HCT116 (cell line): ENCODE results near the gene MORF4L2. TPM values are rescaled to one million over a fixed set of nuclear protein-coding genes. Genes with fewer than 3 reads are reported as not detected.

Source experiments
- ATAC-seq: fragments of 200-7000 bp; cut with Tn5 transposase; 2 replicates; pipeline ENCODE4 v1.9.1; 2020; ENCODE audit warnings: mild to moderate bottlenecking, moderate library complexity
- BruUV-seq: library from RNA; stranded (reverse); fragments of 400-500 nt; replicated peaks from 2 replicates; lab custom pipeline; 2021; lab: Mats Ljungman, UMichigan
- CTCF ChIA-PET: fragments of 300-600 bp; sonication (Branson Sonifier 250); formaldehyde crosslinking; loops from one replicate; lab custom pipeline; 2021; ENCODE audit warnings: antibody characterized with exemption; lab: Charles Lee
- POLR2A ChIA-PET: fragments of 300-600, 350-600 bp; sonication (Branson Sonifier 250); formaldehyde crosslinking; loops from one replicate; lab custom pipeline; 2021; ENCODE audit warnings: antibody characterized with exemption; lab: Charles Lee
- RAD21 ChIA-PET, 2 experiments: fragments of 300-600 bp; sonication (Branson Sonifier 250); formaldehyde crosslinking; loops; one replicate each; lab custom pipeline; 2023; ENCODE audit warnings: low total read pairs in 2 of 2; ENCODE audit not compliant: uncharacterized antibody in 2 of 2, unreplicated experiment in 2 of 2, low non-redundant PET in 1 of 2; lab: Charles Lee
- DNase-seq: peaks from one replicate; pipeline ENCODE4 v3.0.0-alpha.2; 2010; ENCODE audit warnings: low read depth, low spot score
- H2AFZ ChIP-seq: fragments of 200-600 bp; shearing (Covaris generic), sonication (generic); 2 replicates; pipeline ENCODE4 v1.6.1; 2017; ENCODE audit warnings: low read depth, mixed run types, mixed read lengths, antibody characterized with exemption, low read length; ENCODE audit not compliant: poor library complexity, severe bottlenecking
- H3K27ac ChIP-seq: 2 replicates; pipeline ENCODE4 v1.5.1; 2012; ENCODE audit warnings: low read depth, low read length
- H3K27me3 ChIP-seq: fragments of 200-600 bp; sonication (generic); 2 replicates; pipeline ENCODE4 v1.6.1; 2016; ENCODE audit warnings: mixed run types, low read length, mixed read lengths; ENCODE audit not compliant: insufficient read depth
- H3K36me3 ChIP-seq, 2 experiments: fragments of 200-500 bp in 1 of 2; fragments of 200-600 bp in 1 of 2; sonication (Bioruptor generic) in 1 of 2; sonication (generic) in 1 of 2; 2 replicates each; pipeline versions ENCODE4 v1.5.1 to v1.6.1; 2014 to 2016; ENCODE audit warnings: low read length in 2 of 2, inconsistent platforms in 1 of 2, mixed read lengths in 1 of 2, mixed run types in 1 of 2; ENCODE audit not compliant: insufficient read depth in 2 of 2, control insufficient read depth in 1 of 2
- H3K4me1 ChIP-seq, 2 experiments: fragments of 200-600 bp in 1 of 2; sonication (generic) in 1 of 2; 2 replicates each; pipeline versions ENCODE4 v1.5.1 to v1.6.1; 2012 to 2017; ENCODE audit warnings: low read length in 2 of 2, inconsistent platforms in 1 of 2, mild to moderate bottlenecking in 1 of 2, mixed read lengths in 1 of 2, mixed run types in 1 of 2, moderate library complexity in 1 of 2; ENCODE audit not compliant: insufficient read depth in 2 of 2, control insufficient read depth in 1 of 2
- H3K4me2 ChIP-seq: fragments of 200-600 bp; sonication (generic); 2 replicates; pipeline ENCODE4 v1.6.1; 2017; ENCODE audit warnings: mixed run types, low read length, mixed read lengths
- H3K4me3 ChIP-seq, 2 experiments: fragments of 200-600 bp in 1 of 2; sonication (generic) in 1 of 2; replicated peaks in 1 of 2; 2 replicates each; pipeline ENCODE4 v1.5.1; 2011 to 2016; ENCODE audit warnings: low read length in 2 of 2, control low read depth in 1 of 2, low read depth in 1 of 2, mild to moderate bottlenecking in 1 of 2, mixed read lengths in 1 of 2, mixed run types in 1 of 2
- H3K79me2 ChIP-seq: fragments of 200-600 bp; sonication (generic); 2 replicates; pipeline ENCODE4 v1.6.1; 2017; ENCODE audit warnings: mild to moderate bottlenecking, mixed run types, low read length, moderate library complexity, mixed read lengths; ENCODE audit not compliant: insufficient read depth
- H3K9ac ChIP-seq: fragments of 200-600 bp; sonication (generic); 2 replicates; pipeline ENCODE4 v1.6.1; 2016; ENCODE audit warnings: low read length, mixed read lengths
- H3K9me2 ChIP-seq: fragments of 200-600 bp; sonication (generic), shearing (Covaris generic); 2 replicates; pipeline ENCODE4 v1.6.1; 2017; ENCODE audit warnings: mixed run types, mild to moderate bottlenecking, moderate library complexity; ENCODE audit not compliant: insufficient read depth
- H3K9me3 ChIP-seq, 2 experiments: fragments of 200-500 bp in 1 of 2; fragments of 200-600 bp in 1 of 2; sonication (Bioruptor generic) in 1 of 2; sonication (generic) in 1 of 2; 2 replicates each; pipeline ENCODE4 v1.6.1; 2014 to 2017; ENCODE audit warnings: low read length in 2 of 2, mixed read lengths in 2 of 2, inconsistent platforms in 1 of 2, low read depth in 1 of 2, mild to moderate bottlenecking in 1 of 2, mixed run types in 1 of 2, moderate library complexity in 1 of 2; ENCODE audit not compliant: control insufficient read depth in 1 of 2, insufficient read depth in 1 of 2
- H4K20me1 ChIP-seq: fragments of 200-600 bp; sonication (generic), shearing (Covaris generic); 2 replicates; pipeline ENCODE4 v1.6.1; 2017; ENCODE audit warnings: mixed run types, mild to moderate bottlenecking, moderate library complexity; ENCODE audit not compliant: insufficient read depth
- CEBPB ChIP-seq: IDR thresholded peaks from 2 replicates; pipeline ENCODE4 v1.6.1; 2012; ENCODE audit warnings: low read depth
- EGR1 ChIP-seq: IDR thresholded peaks from 2 replicates; pipeline ENCODE4 v1.6.1; 2012; ENCODE audit warnings: low read depth
- ELF1 ChIP-seq: IDR thresholded peaks from 2 replicates; pipeline ENCODE4 v1.6.1; 2012; ENCODE audit warnings: low read depth, borderline replicate concordance
- EZH2 ChIP-seq: fragments of 200-600 bp; sonication (generic); IDR thresholded peaks from 2 replicates; pipeline ENCODE4 v1.6.1; 2017; ENCODE audit warnings: antibody characterized with exemption, mixed run types
- EZH2phosphoT487 ChIP-seq: fragments of 200-600 bp; IDR thresholded peaks from 2 replicates; pipeline ENCODE4 v1.6.1; 2018; ENCODE audit warnings: antibody characterized with exemption, borderline replicate concordance
- FOSL1 ChIP-seq: IDR thresholded peaks from 2 replicates; pipeline ENCODE4 v1.6.1; 2012; ENCODE audit warnings: low read depth
- JUND ChIP-seq: IDR thresholded peaks from 2 replicates; pipeline ENCODE4 v1.6.1; 2012
- MAX ChIP-seq: IDR thresholded peaks from 2 replicates; pipeline ENCODE4 v1.6.1; 2012
- POLR2AphosphoS5 ChIP-seq: IDR thresholded peaks from 2 replicates; pipeline ENCODE4 v1.6.1; 2011; ENCODE audit warnings: mild to moderate bottlenecking, low read depth, low read length, moderate library complexity
- RAD21 ChIP-seq: IDR thresholded peaks from 2 replicates; pipeline ENCODE4 v1.6.1; 2012; ENCODE audit warnings: low read depth, mild to moderate bottlenecking
- REST ChIP-seq: IDR thresholded peaks from 2 replicates; pipeline ENCODE4 v1.6.1; 2012; ENCODE audit warnings: low read depth
- SIN3A ChIP-seq: IDR thresholded peaks from 2 replicates; pipeline ENCODE4 v1.6.1; 2012; ENCODE audit warnings: low read depth
- ZBTB33 ChIP-seq: IDR thresholded peaks from 2 replicates; pipeline ENCODE4 v1.6.1; 2011; ENCODE audit warnings: mild to moderate bottlenecking, low read length, moderate library complexity; ENCODE audit not compliant: insufficient replicate concordance; ENCODE audit errors: extremely low read depth
- ZNF274 ChIP-seq: fragments of 200-500 bp; sonication (Bioruptor generic); IDR thresholded peaks from 2 replicates; pipeline ENCODE4 v1.6.1; 2014; ENCODE audit warnings: mild to moderate bottlenecking, low read depth, low read length, inconsistent platforms
- intact Hi-C: fragments of 100-400 bp; cut with micrococcal nuclease; formaldehyde crosslinking; loops from 2 replicates; pipeline ENCODE4 v1.10.0; 2022
- total RNA-seq: library from RNA; stranded (reverse); gene quantifications from one replicate; pipeline ENCODE4 v1.2.1, GENCODE V29; 2021; ENCODE audit not compliant: unreplicated experiment

The MORF4L2 gene
- total RNA-seq, 1 experiment from 2014 or later, result 308 TPM

GRCh38 chrX:103710609-103711008 is 24.1 kb upstream of the MORF4L2 start, which contains the start of gene TMEM31 (continued):
- no peak for TF ChIP-seq EZH2phosphoT487

GRCh38 chrX:103704863-103705262 is 18.4 kb upstream of the MORF4L2 start:
- H3K4me1 ChIP-seq, result no peaks in the 10 kb centered on the region
- no peaks in the 10 kb centered on the region for H3K36me3 ChIP-seq
- DNase-seq, result no peak
- no peak for ATAC-seq
- no peak overlapping the region for H3K27ac ChIP-seq
- RAD21 ChIA-PET, result no interaction called here
- no peak overlapping the region for H3K4me3 ChIP-seq
- CTCF ChIA-PET, result no interaction called here
- H3K9me2 ChIP-seq, result no peaks in the 10 kb centered on the region
- H3K27me3 ChIP-seq, result no peaks in the 10 kb centered on the region; the same call in 1 of the 2 replicates
- POLR2A ChIA-PET, result no interaction called here
- H3K79me2 ChIP-seq, result no peaks in the 10 kb centered on the region
- TF ChIP-seq POLR2AphosphoS5 (no peak), EGR1 (no peak), SIN3A (no peak), ZBTB33 (no peak), EZH2phosphoT487 (no peak), CEBPB (no peak), EZH2 (no peak), ELF1 (no peak), ZNF274 (no peak), REST (no peak), FOSL1 (no peak), MAX (no peak), RAD21 (no peak), JUND (no peak)
- no peak overlapping the region for H3K4me2 ChIP-seq
- no peak overlapping the region for H3K9ac ChIP-seq
- H4K20me1 ChIP-seq, result no peaks in the 10 kb centered on the region
- H2AFZ ChIP-seq, result no peak overlapping the region
- intact Hi-C loops, result no loop called here
- BruUV-seq, result no TSS peak
- no peaks in the 10 kb centered on the region for H3K9me3 ChIP-seq
